ENCODE measurements around the gene LAMC3.

Gene LAMC3

GRCh38 chr9:131085370-131086122, 76.6 kb downstream of the LAMC3 start:
- TF ChIP-seq CTCF (IDR thresholded peaks at IDR 0.05; ENCODE audit: borderline replicate concordance, control extremely low read depth, extremely low read depth, insufficient read depth, missing control alignments), result no peak
- no peak for DNase-seq (ENCODE audit: low spot score)
- in situ Hi-C loops (cut with MboI; ENCODE audit: low sequenced_read_pairs, unreplicated experiment), result no loop called here

DNA sequence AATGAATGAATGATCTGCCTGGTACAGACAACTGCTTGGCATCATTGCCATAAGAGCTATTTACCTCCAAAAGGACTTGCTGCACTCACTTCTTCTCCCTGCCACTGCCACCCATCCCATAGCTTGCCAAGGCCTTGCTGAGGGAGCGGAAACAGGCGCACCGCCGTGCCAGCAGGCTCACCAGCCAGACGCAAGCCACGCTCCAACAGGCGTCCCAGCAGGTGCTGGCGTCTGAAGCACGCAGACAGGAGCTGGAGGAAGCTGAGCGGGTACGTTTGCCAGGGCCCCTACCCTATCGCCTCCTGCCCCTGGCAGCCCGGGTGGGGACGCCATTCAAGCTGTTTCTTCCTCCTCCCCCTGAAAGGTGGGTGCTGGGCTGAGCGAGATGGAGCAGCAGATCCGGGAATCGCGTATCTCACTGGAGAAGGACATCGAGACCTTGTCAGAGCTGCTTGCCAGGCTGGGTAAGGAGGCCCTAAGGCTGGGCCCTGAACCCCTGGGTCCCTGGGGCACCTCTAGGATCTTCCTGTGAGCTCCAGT, 78.5 kb downstream of the LAMC3 start:
- DNase-seq (ENCODE audit: low spot score), result no peak
- TF ChIP-seq CTCF (IDR thresholded peaks at IDR 0.05; ENCODE audit: borderline replicate concordance, control extremely low read depth, extremely low read depth, insufficient read depth, missing control alignments), result no peak
- in situ Hi-C loops (cut with MboI; ENCODE audit: low sequenced_read_pairs, unreplicated experiment), result no loop called here

DNA sequence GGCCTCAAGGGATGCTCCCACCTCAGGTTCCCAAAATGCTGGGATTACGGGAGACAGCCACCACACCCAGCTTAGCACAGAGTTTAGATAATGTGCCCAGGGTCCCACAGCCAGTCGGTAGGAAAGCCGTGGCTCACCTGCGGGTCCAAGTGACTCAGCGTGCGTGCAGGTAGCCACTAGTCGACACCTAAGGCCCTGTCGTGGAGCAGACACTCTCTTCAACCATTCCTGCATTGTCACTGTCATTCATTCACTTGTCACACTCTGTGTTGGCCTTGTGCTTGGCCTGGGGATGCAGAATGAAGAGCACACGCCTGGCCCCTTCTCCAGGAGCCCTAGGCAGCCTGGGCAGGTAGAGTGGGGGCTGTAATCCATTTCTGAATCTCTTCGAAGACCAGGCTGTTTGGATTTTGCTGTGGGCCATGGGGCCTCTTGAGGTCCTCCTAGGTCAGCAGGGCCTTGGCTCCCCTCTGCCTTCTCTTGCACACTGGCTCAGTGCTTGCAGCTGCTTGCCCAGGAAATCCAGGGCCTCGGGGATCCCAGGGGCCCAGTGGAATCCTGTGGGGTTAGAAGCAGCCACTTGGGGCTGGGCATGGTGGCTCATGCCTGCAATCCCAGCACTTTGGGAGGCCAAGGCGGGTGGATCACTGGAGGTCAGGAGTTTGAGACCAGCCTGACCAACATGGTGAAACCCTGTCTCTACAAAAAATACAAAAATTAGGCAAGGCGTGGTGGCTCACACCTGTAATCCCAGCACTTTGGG, 81.2 kb downstream of the LAMC3 start:
- no peak for TF ChIP-seq CTCF (IDR thresholded peaks at IDR 0.05; ENCODE audit: borderline replicate concordance, control extremely low read depth, extremely low read depth, insufficient read depth, missing control alignments)
- DNase-seq (ENCODE audit: low spot score), result no peak
- in situ Hi-C loops (cut with MboI; ENCODE audit: low sequenced_read_pairs, unreplicated experiment), result no loop called here

DNA sequence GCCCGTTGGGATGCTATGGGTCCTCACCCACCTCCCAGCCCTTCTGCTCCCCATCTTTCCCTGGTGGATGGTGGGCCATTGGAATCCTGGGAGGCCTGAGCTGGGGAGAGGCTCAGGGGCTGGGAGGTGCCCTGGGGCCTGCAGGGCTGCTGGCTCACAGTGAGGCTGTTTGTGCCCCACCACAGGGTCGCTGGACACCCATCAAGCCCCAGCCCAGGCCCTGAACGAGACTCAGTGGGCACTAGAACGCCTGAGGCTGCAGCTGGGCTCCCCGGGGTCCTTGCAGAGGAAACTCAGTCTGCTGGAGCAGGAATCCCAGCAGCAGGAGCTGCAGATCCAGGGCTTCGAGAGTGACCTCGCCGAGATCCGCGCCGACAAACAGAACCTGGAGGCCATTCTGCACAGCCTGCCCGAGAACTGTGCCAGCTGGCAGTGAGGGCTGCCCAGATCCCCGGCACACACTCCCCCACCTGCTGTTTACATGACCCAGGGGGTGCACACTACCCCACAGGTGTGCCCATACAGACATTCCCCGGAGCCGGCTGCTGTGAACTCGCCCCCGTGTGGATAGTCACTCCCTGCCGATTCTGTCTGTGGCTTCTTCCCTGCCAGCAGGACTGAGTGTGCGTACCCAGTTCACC, 82.5 kb downstream of the LAMC3 start:
- in situ Hi-C loops (cut with MboI; ENCODE audit: low sequenced_read_pairs, unreplicated experiment), result no loop called here
- no peak for TF ChIP-seq CTCF (IDR thresholded peaks at IDR 0.05; ENCODE audit: borderline replicate concordance, control extremely low read depth, extremely low read depth, insufficient read depth, missing control alignments)

GRCh38 chr9:131092030-131092429, 83.1 kb downstream of the LAMC3 start:
- in situ Hi-C loops (cut with MboI; ENCODE audit: low sequenced_read_pairs, unreplicated experiment), result no loop called here
- DNase-seq (ENCODE audit: low spot score), result no peak

More for the DNA sequence above, 82.5 kb downstream of the LAMC3 start:
- no peak for DNase-seq (ENCODE audit: low spot score)

More at GRCh38 chr9:131092030-131092429, 83.1 kb downstream of the LAMC3 start:
- TF ChIP-seq CTCF (IDR thresholded peaks at IDR 0.05; ENCODE audit: borderline replicate concordance, control extremely low read depth, extremely low read depth, insufficient read depth, missing control alignments), result no peak
